Smooth muscle cell (in vitro differentiated cells): Measurements from ENCODE around the gene RGS1. TPM values are rescaled to one million over a fixed set of nuclear protein-coding genes. Genes with fewer than 3 reads are reported as not detected.

Experiments used
- DNase-seq: peaks from one replicate; lab custom pipeline; 2025; ENCODE audit not compliant: unreplicated experiment; lab: John Stamatoyannopoulos, UW
- H2AFZ ChIP-seq: fragments of 200-600 bp; sonication (generic); 2 replicates; pipeline ENCODE4 v1.6.0; 2016; ENCODE audit warnings: antibody characterized with exemption, low read depth, mild to moderate bottlenecking
- H3F3A ChIP-seq: fragments of 200-600 bp; sonication (generic); 2 replicates; pipeline ENCODE4 v1.6.0; 2017; ENCODE audit warnings: antibody characterized with exemption, low read depth
- H3K27ac ChIP-seq: fragments of 200-600 bp; sonication (generic); 2 replicates; pipeline ENCODE4 v1.5.1; 2016; ENCODE audit warnings: low read depth, mild to moderate bottlenecking
- H3K27me3 ChIP-seq: fragments of 200-600 bp; sonication (generic); 2 replicates; pipeline ENCODE4 v1.6.1; 2016; ENCODE audit warnings: low read depth, mild to moderate bottlenecking
- H3K36me3 ChIP-seq: fragments of 200-600 bp; sonication (generic); 2 replicates; pipeline ENCODE4 v1.5.1; 2016; ENCODE audit warnings: low read depth
- H3K4me1 ChIP-seq: fragments of 200-600 bp; sonication (generic); 2 replicates; pipeline ENCODE4 v1.5.1; 2016; ENCODE audit warnings: low read depth
- H3K4me2 ChIP-seq: fragments of 200-600 bp; sonication (generic); 2 replicates; pipeline ENCODE4 v1.6.0; 2016; ENCODE audit warnings: mild to moderate bottlenecking
- H3K4me3 ChIP-seq: fragments of 200-600 bp; sonication (generic); 2 replicates; pipeline ENCODE4 v1.5.1; 2016; ENCODE audit warnings: mild to moderate bottlenecking
- H3K79me2 ChIP-seq: fragments of 200-600 bp; sonication (generic); 2 replicates; pipeline ENCODE4 v1.6.0; 2016; ENCODE audit warnings: low read depth, mild to moderate bottlenecking
- H3K9ac ChIP-seq: fragments of 200-600 bp; sonication (generic); 2 replicates; pipeline ENCODE4 v1.6.0; 2016; ENCODE audit warnings: low read depth
- H3K9me3 ChIP-seq: fragments of 200-600 bp; sonication (generic); replicated peaks from 2 replicates; pipeline ENCODE4 v1.5.1; 2016; ENCODE audit warnings: low read depth
- H4K20me1 ChIP-seq: fragments of 200-600 bp; sonication (generic); 2 replicates; pipeline ENCODE4 v1.6.0; 2016; ENCODE audit warnings: low read depth
- WGBS: methylation state at CpG from one replicate; pipeline ENCODE4 v1.1.7; 2016; ENCODE audit warnings: low lambda C conversion rate; 5-methylcytosine and 5-hydroxymethylcytosine counted together
- polyA plus RNA-seq: library from polyadenylated mRNA; unstranded; fragments of >200 nt; fragmentation: Nextera tagmentation; extraction: Ambion mirVana; gene quantifications from 2 replicates; pipeline ENCODE4 v1.2.1, GENCODE V29; 2016
- total RNA-seq: library from RNA; depleted of rRNA; stranded (reverse); fragments of >200 nt; gene quantifications from 2 replicates; pipeline ENCODE4 v1.2.3, GENCODE V29; 2014
- TF ChIP-seq, protein P1 (sequence below): fragments of 200-600 bp; sonication (generic); IDR thresholded peaks from 2 replicates; pipeline ENCODE4 v1.5.1; 2017; ENCODE audit warnings: borderline replicate concordance, mild to moderate bottlenecking, antibody characterized with exemption; ENCODE audit not compliant: insufficient read depth, poor library complexity, severe bottlenecking

RGS1 gene
- total and polyA plus RNA-seq, 2 experiments from 2014 or later, result 119 to 224 TPM

DNA sequence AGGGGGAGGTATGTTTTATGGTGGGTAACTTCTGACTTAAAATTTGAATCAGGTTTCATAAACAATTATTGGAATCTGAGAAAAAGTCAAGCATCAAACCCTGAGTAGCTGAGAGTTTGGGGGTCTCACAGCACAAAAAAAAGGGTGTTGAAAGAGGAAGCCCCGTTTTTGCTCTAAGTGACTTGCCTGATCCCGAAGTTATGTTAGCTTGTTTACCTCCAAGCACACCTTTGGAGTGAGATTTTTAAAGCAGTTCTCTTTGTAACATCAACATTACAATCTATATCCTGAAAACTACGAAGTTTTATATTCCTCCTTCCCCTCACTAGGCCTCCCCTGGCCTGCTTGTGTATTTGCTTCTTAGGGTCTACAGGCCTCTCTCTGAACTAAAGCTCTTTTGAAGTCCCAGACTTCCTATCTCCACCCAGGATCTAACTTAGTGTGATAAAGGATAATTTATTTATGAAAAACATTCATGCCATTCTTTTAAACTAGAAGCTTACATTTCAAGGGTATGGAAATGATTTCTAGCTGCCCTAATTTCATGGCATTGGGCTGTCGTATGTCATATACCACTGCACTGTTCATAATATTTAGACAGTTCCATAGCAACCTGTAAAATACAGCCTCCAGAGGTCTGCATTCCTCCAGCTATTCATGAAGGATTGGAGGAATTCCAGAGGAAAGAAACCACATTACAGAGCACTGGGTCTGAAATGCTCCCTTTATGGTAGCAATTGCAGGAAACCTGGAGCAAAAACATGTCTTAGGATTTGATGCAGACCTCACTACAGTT lies 36.1 kb upstream of the RGS1 start:
- H2AFZ ChIP-seq, result no peak overlapping the region
- H3K4me2 ChIP-seq, result peak overlapping the region; percentile 61
- peak overlapping the region; percentile 100 for H3K27ac ChIP-seq
- no peak overlapping the region for H3K4me3 ChIP-seq
- H3K79me2 ChIP-seq, result no peaks in the 10 kb centered on the region
- no peaks in the 10 kb centered on the region for H3K27me3 ChIP-seq
- no peaks in the 10 kb centered on the region for H4K20me1 ChIP-seq
- H3K36me3 ChIP-seq, result no peaks in the 10 kb centered on the region
- 41% methylated on average over 4 of the region's 4 CpGs for whole genome bisulfite sequencing
- no peaks in the 10 kb centered on the region for H3K9me3 ChIP-seq
- peaks cover 7% of the 10 kb centered on the region for H3F3A ChIP-seq
- peak overlapping the region; percentile 99 for H3K9ac ChIP-seq
- no peak for DNase-seq
- H3K4me1 ChIP-seq, result peaks cover 17% of the 10 kb centered on the region
- TF ChIP-seq, protein P1, sequence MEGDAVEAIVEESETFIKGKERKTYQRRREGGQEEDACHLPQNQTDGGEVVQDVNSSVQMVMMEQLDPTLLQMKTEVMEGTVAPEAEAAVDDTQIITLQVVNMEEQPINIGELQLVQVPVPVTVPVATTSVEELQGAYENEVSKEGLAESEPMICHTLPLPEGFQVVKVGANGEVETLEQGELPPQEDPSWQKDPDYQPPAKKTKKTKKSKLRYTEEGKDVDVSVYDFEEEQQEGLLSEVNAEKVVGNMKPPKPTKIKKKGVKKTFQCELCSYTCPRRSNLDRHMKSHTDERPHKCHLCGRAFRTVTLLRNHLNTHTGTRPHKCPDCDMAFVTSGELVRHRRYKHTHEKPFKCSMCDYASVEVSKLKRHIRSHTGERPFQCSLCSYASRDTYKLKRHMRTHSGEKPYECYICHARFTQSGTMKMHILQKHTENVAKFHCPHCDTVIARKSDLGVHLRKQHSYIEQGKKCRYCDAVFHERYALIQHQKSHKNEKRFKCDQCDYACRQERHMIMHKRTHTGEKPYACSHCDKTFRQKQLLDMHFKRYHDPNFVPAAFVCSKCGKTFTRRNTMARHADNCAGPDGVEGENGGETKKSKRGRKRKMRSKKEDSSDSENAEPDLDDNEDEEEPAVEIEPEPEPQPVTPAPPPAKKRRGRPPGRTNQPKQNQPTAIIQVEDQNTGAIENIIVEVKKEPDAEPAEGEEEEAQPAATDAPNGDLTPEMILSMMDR, result no peak

DNA sequence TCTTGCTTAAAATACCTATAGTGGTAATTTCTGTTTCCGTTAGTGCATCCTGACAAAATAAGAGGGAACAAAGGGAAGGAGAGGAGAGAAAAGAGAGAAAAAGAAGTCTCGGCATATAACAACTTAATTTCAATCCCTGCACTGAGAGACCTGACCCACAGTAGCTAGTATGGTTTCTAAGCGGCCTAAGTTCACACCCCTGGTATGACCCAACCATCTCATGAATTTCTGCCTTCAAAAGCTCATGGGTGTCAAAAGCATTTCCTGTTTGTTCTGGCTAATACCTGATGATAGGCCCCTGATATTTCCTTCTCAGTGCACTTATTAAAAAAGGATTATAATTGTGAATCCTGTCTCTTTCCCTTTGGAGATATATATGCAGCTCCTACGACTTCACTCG lies 32.1 kb upstream of the RGS1 start:
- Histone ChIP-seq H3K4me3 (no peak overlapping the region), H4K20me1 (no peaks in the 10 kb centered on the region), H3K36me3 (no peaks in the 10 kb centered on the region), H3K27me3 (no peaks in the 10 kb centered on the region), H3K9me3 (no peaks in the 10 kb centered on the region), H3K27ac (no peak overlapping the region), H3K4me2 (no peak overlapping the region), H3K79me2 (no peaks in the 10 kb centered on the region), H2AFZ (no peak overlapping the region), H3K9ac (no peak overlapping the region), H3K4me1 (peaks cover 24% of the 10 kb centered on the region), H3F3A (peaks cover 18% of the 10 kb centered on the region)
- 82% methylated on average over 5 of the region's 5 CpGs for WGBS
- DNase-seq, result no peak
- TF ChIP-seq, protein P1, result no peak

DNA sequence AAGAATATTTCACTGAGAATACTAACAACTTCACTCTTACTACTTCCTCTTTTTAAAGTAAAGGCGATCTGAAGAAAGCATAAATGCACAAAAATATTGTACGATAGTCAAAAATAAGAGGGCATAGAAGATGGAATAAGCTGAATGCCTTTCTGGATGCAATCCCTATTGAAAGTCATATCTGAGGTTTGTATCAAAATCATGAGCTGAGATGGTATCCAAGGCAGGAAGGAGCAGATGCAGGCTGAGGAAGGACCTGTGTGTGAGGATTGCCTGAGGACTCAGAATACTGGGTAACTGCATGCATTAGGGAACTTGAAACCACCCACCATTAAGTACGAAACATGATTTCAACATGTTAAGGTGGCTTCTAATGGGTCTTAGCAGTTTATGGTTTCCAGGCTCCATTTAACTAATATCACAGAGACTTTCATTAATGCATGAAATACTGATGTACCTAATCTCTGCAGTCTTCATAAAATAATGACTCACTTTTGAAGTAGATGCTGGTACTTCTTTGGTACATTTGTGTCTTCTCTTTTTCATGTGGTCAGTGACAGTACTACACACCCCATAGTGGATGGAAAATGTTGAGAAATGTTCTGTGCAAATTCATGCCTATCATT lies 29.6 kb upstream of the RGS1 start:
- Histone ChIP-seq H3K4me2 (peak overlapping the region; percentile 76), H3K27me3 (no peaks in the 10 kb centered on the region), H3K79me2 (no peaks in the 10 kb centered on the region), H3K27ac (peak overlapping the region; percentile 78), H3K4me1 (peaks cover 6% of the 10 kb centered on the region), H3K4me3 (no peak overlapping the region), H4K20me1 (no peaks in the 10 kb centered on the region), H3K36me3 (no peaks in the 10 kb centered on the region), H3K9ac (no peak overlapping the region), H3F3A (peaks cover 14% of the 10 kb centered on the region), H2AFZ (no peak overlapping the region), H3K9me3 (no peaks in the 10 kb centered on the region)
- TF ChIP-seq, protein P1, result no peak
- no peak for DNase-seq
- WGBS, result 94% methylated on average over 3 of the region's 3 CpGs
